Thoracic aorta (tissue), 2 donors: ENCODE data around the gene FRMPD1. TPM values are rescaled to one million over a fixed set of nuclear protein-coding genes. Genes with fewer than 3 reads are reported as not detected.

Source experiments
- ATAC-seq: fragments of 150-250 bp; one replicate; pipeline ENCODE4 v1.8.0; 2017; ENCODE audit warnings: low read depth; ENCODE audit not compliant: insufficient number of reproducible peaks, low FRiP score
- DNase-seq: peaks from one replicate; pipeline ENCODE4 v3.0.0-alpha.2; 2020; ENCODE audit warnings: low spot score
- H3K27ac ChIP-seq, 2 donors: fragments of 200-600 bp; sonication (generic); 1 replicate in 1 of 2; 2 replicates in 1 of 2; pipeline ENCODE4 v1.5.1; 2016; ENCODE audit warnings: mild to moderate bottlenecking in 2 of 2, moderate library complexity in 2 of 2
- H3K27me3 ChIP-seq: fragments of 200-600 bp; sonication (generic); replicated peaks from 2 replicates; pipeline ENCODE4 v1.6.0; 2016; ENCODE audit warnings: mild to moderate bottlenecking; ENCODE audit not compliant: insufficient read depth
- H3K36me3 ChIP-seq: fragments of 200-600 bp; sonication (generic); one replicate; pipeline ENCODE4 v1.5.1; 2016
- H3K4me1 ChIP-seq, 2 donors: fragments of 200-600 bp; sonication (generic); 1 replicate in 1 of 2; 2 replicates in 1 of 2; pipeline versions ENCODE4 v1.5.1 to v1.6.0; 2016; ENCODE audit warnings: low read depth in 2 of 2, mild to moderate bottlenecking in 1 of 2; ENCODE audit not compliant: control insufficient read depth in 1 of 2
- H3K4me3 ChIP-seq: fragments of 200-600 bp; sonication (generic); 2 replicates; pipeline ENCODE4 v1.5.1; 2016; ENCODE audit warnings: mild to moderate bottlenecking
- H3K9me3 ChIP-seq: fragments of 200-600 bp; sonication (generic); 2 replicates; pipeline ENCODE4 v1.5.1; 2016
- CTCF ChIP-seq: fragments of 200-600 bp; sonication (generic); IDR thresholded peaks from one replicate; pipeline ENCODE4 v1.5.1; 2019; ENCODE audit warnings: antibody characterized with exemption
- total RNA-seq, 2 donors: library from RNA; depleted of rRNA; stranded (reverse); fragments of >200 nt; gene quantifications; one replicate each; pipeline versions ENCODE4 v1.1.0 to v1.2.3, GENCODE V29; 2016

FRMPD1 gene
- total RNA-seq, 2 donors from 2014 or later: 0.27 TPM; not detected in 1

DNA sequence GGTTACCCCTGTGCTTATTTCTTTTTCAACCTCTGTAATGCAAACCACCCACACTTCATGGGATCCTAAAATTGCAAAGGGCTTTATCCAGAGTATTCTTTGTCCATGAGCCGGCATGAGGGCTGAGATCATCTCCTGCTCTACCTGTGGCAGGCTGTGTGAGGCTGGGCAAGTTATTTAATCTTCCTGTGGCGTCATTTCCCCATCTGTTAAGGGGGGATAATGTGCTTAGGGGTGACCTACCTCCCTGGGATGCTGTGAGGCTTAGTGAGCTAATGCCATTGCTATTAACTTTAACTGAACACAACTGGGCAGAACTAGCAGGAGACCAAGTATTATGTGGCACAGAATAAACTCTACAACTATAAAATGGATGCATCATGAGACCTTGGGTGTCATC, 17.0 kb downstream of the FRMPD1 start:
- Histone ChIP-seq H3K4me3 (no peak overlapping the region), H3K9me3 (no peaks in the 10 kb centered on the region), H3K4me1 (no peaks in the 10 kb centered on the region), H3K36me3 (no peaks in the 10 kb centered on the region), H3K27me3 (no peaks in the 10 kb centered on the region), H3K27ac (no peak overlapping the region)
- TF ChIP-seq CTCF: no peak
- DNase-seq (no peak), ATAC-seq (no peak)

DNA sequence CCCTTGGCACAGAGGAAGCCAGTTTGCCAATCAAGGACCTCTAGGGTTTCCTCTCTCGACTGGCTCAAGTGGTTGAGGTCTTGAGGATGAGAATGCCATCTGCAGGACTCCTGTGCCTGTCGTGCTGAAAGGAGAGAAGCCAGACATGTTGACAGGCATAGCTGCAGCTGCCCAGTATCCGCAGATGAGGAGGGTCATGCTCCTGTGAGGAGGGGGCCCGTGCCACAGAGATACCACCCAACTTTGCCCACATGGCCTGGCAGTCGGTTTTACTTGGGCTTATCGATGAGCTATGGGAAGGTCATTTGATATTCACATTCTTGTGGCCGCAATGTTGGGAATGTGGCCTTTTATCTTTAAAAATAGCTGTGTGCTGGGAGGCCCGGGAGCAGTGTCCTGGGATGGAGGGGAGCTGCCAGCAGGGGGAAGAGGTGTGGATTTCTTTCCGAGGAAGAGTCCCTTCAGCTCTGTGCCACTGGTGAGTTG, 17.4 kb downstream of the FRMPD1 start:
- no peak overlapping the region for H3K27ac ChIP-seq
- no peaks in the 10 kb centered on the region for H3K9me3 ChIP-seq
- TF ChIP-seq CTCF: no peak
- H3K4me3 ChIP-seq: no peak overlapping the region
- H3K36me3 ChIP-seq: no peaks in the 10 kb centered on the region
- no peaks in the 10 kb centered on the region for H3K4me1 ChIP-seq
- DNase-seq (no peak), ATAC-seq (no peak)
- H3K27me3 ChIP-seq: no peaks in the 10 kb centered on the region

- Histone ChIP-seq H3K4me1 (no peaks in the 10 kb centered on the region), H3K27me3 (no peaks in the 10 kb centered on the region), H3K36me3 (no peaks in the 10 kb centered on the region), H3K4me3 (no peak overlapping the region), H3K27ac (no peak overlapping the region), H3K9me3 (no peaks in the 10 kb centered on the region)
- ATAC-seq (no peak), DNase-seq (no peak)
- no peak for TF ChIP-seq CTCF
Observed at GRCh38 chr9:37669232-37669631, 18.5 kb downstream of the FRMPD1 start.

- no peak for TF ChIP-seq CTCF
- Histone ChIP-seq H3K27me3 (no peaks in the 10 kb centered on the region), H3K4me1 (no peaks in the 10 kb centered on the region), H3K9me3 (no peaks in the 10 kb centered on the region), H3K4me3 (no peak overlapping the region), H3K36me3 (no peaks in the 10 kb centered on the region), H3K27ac (no peak overlapping the region)
- no peak for DNase-seq
- ATAC-seq: no peak
Observed at GRCh38 chr9:37675661-37676060, 24.9 kb downstream of the FRMPD1 start.

DNA sequence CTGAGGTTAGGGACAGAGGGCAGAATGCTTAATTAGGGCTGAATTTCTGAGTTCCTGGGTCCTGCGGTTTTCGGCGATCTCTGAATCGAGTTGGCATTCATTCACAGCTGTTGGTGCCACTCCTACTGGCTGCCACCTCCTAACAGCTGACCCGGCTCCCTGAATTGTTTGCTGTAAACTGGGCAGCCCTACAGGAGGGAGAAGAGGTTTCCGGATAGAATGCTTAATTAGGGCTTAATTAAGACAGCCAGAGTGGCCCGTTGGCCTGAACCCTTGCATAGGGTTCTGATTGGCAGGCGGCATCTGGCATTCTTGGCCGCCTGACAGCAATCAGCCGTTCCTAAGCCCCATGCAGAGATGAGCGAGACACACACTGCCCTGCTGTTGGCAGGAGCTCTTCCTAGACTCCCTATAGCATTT, 25.7 kb downstream of the FRMPD1 start:
- Histone ChIP-seq H3K4me3 (no peak overlapping the region), H3K9me3 (no peaks in the 10 kb centered on the region), H3K27me3 (no peaks in the 10 kb centered on the region), H3K27ac (no peak overlapping the region), H3K4me1 (no peaks in the 10 kb centered on the region), H3K36me3 (no peaks in the 10 kb centered on the region)
- ATAC-seq: no peak
- DNase-seq: no peak
- no peak for TF ChIP-seq CTCF
